GM23338 (cell line): ENCODE results near the gene TDRD7.
"Not testable (repeated sequence)": the region's sequence is repeated elsewhere in the genome, so short reads cannot be mapped to it uniquely, and the experiment has no call there.

Source experiments
- NANOG ChIP-seq: IDR thresholded peaks from 2 replicates; pipeline ENCODE4 v1.6.1; 2016; ENCODE audit warnings: antibody characterized with exemption, borderline replicate concordance
- TF ChIP-seq, protein P1 (sequence below), 2 experiments: fragments of 200-600 bp in 1 of 2; sonication (generic) in 1 of 2; conservative IDR thresholded peaks; 2 replicates each; pipeline versions ENCODE4 v1.5.1 to v1.6.1; 2016 to 2017; ENCODE audit warnings: antibody characterized with exemption in 2 of 2, low read depth in 2 of 2, mild to moderate bottlenecking in 2 of 2, moderate library complexity in 1 of 2
- TF ChIP-seq, protein P2 (sequence below): IDR thresholded peaks from one replicate; pipeline ENCODE4 v1.6.1; 2018; ENCODE audit warnings: antibody characterized with exemption; ENCODE audit not compliant: unreplicated experiment
- TF ChIP-seq, protein P3 (sequence below): IDR thresholded peaks from 2 replicates; pipeline ENCODE4 v1.6.1; 2016; ENCODE audit warnings: antibody characterized with exemption

DNA sequence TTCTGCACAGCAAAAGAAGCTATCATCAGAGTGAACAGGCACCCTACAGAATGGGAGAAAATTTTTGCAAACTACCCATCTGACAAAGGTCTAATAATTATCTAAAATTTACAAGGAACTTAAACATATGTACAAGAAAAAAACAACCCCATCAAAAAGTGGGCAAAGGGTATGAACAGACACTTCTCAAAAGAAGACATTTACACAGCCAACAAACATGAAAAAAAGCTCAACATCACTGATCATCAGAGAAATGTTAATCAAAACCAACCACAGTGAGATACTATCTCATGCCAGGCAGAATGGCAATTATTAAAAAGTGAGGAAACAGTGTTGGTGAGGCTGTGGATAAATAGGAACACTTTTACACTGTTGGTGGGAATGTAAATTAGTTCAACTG lies 44.9 kb downstream of the TDRD7 start:
- TF ChIP-seq, protein P1, sequence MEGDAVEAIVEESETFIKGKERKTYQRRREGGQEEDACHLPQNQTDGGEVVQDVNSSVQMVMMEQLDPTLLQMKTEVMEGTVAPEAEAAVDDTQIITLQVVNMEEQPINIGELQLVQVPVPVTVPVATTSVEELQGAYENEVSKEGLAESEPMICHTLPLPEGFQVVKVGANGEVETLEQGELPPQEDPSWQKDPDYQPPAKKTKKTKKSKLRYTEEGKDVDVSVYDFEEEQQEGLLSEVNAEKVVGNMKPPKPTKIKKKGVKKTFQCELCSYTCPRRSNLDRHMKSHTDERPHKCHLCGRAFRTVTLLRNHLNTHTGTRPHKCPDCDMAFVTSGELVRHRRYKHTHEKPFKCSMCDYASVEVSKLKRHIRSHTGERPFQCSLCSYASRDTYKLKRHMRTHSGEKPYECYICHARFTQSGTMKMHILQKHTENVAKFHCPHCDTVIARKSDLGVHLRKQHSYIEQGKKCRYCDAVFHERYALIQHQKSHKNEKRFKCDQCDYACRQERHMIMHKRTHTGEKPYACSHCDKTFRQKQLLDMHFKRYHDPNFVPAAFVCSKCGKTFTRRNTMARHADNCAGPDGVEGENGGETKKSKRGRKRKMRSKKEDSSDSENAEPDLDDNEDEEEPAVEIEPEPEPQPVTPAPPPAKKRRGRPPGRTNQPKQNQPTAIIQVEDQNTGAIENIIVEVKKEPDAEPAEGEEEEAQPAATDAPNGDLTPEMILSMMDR (conservative IDR thresholded peaks at IDR 0.05; ENCODE audit: low read depth in 2 of 2) = not testable (repeated sequence)
- TF ChIP-seq, protein P2, sequence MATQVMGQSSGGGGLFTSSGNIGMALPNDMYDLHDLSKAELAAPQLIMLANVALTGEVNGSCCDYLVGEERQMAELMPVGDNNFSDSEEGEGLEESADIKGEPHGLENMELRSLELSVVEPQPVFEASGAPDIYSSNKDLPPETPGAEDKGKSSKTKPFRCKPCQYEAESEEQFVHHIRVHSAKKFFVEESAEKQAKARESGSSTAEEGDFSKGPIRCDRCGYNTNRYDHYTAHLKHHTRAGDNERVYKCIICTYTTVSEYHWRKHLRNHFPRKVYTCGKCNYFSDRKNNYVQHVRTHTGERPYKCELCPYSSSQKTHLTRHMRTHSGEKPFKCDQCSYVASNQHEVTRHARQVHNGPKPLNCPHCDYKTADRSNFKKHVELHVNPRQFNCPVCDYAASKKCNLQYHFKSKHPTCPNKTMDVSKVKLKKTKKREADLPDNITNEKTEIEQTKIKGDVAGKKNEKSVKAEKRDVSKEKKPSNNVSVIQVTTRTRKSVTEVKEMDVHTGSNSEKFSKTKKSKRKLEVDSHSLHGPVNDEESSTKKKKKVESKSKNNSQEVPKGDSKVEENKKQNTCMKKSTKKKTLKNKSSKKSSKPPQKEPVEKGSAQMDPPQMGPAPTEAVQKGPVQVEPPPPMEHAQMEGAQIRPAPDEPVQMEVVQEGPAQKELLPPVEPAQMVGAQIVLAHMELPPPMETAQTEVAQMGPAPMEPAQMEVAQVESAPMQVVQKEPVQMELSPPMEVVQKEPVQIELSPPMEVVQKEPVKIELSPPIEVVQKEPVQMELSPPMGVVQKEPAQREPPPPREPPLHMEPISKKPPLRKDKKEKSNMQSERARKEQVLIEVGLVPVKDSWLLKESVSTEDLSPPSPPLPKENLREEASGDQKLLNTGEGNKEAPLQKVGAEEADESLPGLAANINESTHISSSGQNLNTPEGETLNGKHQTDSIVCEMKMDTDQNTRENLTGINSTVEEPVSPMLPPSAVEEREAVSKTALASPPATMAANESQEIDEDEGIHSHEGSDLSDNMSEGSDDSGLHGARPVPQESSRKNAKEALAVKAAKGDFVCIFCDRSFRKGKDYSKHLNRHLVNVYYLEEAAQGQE = not testable (repeated sequence)
- TF ChIP-seq NANOG = not testable (repeated sequence)
- TF ChIP-seq, protein P3, sequence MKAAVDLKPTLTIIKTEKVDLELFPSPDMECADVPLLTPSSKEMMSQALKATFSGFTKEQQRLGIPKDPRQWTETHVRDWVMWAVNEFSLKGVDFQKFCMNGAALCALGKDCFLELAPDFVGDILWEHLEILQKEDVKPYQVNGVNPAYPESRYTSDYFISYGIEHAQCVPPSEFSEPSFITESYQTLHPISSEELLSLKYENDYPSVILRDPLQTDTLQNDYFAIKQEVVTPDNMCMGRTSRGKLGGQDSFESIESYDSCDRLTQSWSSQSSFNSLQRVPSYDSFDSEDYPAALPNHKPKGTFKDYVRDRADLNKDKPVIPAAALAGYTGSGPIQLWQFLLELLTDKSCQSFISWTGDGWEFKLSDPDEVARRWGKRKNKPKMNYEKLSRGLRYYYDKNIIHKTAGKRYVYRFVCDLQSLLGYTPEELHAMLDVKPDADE = not testable (repeated sequence)
